Panc1 (cell line): Measurements from ENCODE around the gene ARX.

Experiments
- TCF7L2 ChIP-seq: IDR thresholded peaks from 2 replicates; pipeline ENCODE4 v1.6.1; 2011; ENCODE audit warnings: mild to moderate bottlenecking, low read depth, low read length, inconsistent platforms
- TF ChIP-seq, protein P1 (sequence below): fragments of 450-650 bp; IDR thresholded peaks from 2 replicates; pipeline ENCODE4 v1.5.1; 2017; ENCODE audit warnings: mild to moderate bottlenecking

DNA sequence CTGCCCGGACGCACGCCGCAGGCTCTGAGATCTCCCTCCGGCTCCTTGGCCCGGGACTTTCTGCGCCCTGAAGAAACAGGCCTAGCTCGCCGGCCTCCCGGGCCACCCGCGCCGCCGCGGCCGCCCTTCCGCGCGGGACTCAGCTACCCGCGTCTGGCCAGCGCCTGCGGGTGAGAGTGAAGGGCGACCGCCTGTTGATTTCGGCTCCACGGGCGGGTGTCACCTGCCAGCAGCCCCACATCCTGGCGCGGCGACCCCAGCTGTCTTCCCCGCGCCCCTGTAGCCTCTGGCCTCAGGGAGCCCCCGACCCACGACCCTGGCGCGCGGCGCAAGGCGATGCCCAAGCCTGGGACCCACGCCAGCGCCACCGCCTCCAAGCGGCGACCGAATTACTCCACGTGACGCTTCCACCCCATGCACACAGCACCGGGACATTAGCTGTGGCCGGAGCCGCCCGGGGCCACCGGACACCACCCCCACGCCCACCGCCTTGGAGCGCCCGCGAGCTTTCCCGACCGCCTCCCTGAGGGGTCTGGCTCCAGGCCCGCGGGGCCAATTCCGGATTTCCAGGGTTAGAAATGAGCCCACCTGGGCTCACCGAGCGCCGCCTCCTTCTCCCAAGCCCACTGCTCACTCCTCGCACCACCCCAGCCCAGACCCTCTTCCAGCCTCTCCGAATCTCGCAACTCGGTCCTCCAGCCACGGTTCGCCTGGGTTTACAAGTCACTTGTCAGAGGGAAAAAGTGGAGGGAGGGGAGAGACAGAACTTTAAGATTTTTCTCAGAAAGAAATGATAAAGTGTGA is 10.2 kb downstream of the ARX start:
- TF ChIP-seq TCF7L2 = no peak
- TF ChIP-seq, protein P1, sequence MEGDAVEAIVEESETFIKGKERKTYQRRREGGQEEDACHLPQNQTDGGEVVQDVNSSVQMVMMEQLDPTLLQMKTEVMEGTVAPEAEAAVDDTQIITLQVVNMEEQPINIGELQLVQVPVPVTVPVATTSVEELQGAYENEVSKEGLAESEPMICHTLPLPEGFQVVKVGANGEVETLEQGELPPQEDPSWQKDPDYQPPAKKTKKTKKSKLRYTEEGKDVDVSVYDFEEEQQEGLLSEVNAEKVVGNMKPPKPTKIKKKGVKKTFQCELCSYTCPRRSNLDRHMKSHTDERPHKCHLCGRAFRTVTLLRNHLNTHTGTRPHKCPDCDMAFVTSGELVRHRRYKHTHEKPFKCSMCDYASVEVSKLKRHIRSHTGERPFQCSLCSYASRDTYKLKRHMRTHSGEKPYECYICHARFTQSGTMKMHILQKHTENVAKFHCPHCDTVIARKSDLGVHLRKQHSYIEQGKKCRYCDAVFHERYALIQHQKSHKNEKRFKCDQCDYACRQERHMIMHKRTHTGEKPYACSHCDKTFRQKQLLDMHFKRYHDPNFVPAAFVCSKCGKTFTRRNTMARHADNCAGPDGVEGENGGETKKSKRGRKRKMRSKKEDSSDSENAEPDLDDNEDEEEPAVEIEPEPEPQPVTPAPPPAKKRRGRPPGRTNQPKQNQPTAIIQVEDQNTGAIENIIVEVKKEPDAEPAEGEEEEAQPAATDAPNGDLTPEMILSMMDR = no peak
